T-helper 22 cell (primary cell): ENCODE data around the gene ANGPTL8.

Experiments
- DNase-seq: peaks from one replicate; pipeline ENCODE4 v3.0.0-alpha.2; 2020; ENCODE audit warnings: low read depth

The ANGPTL8 gene

GRCh38 chr19:11236324-11237301, 2.8 kb upstream of the ANGPTL8 start:
- no peak for DNase-seq

GRCh38 chr19:11237321-11237720, 2.1 kb upstream of the ANGPTL8 start:
- no peak for DNase-seq

GRCh38 chr19:11238041-11238440, 1.4 kb upstream of the ANGPTL8 start:
- no peak for DNase-seq

GRCh38 chr19:11238781-11239376, 540 bp upstream of the ANGPTL8 start:
- no peak for DNase-seq

- no peak for DNase-seq
Measured at GRCh38 chr19:11240008-11240444, 607 bp downstream of the ANGPTL8 start.

GRCh38 chr19:11242025-11242424, 2.6 kb downstream of the ANGPTL8 start:
- DNase-seq = no peak

GRCh38 chr19:11242864-11243797, 3.7 kb downstream of the ANGPTL8 start:
- peak; percentile 62 for DNase-seq

- no peak for DNase-seq
Measured at GRCh38 chr19:11243798-11244169, 4.4 kb downstream of the ANGPTL8 start.

- no peak for DNase-seq
Measured at GRCh38 chr19:11244846-11245589, 5.6 kb downstream of the ANGPTL8 start.

GRCh38 chr19:11246941-11247340, 7.5 kb downstream of the ANGPTL8 start:
- no peak for DNase-seq

GRCh38 chr19:11247391-11247790, 8.0 kb downstream of the ANGPTL8 start:
- DNase-seq = no peak

GRCh38 chr19:11247934-11248333, 8.5 kb downstream of the ANGPTL8 start:
- DNase-seq = no peak

- no peak for DNase-seq
Measured at GRCh38 chr19:11248852-11249251, 9.4 kb downstream of the ANGPTL8 start.

GRCh38 chr19:11251217-11251616, 11.8 kb downstream of the ANGPTL8 start:
- DNase-seq = no peak

- DNase-seq = no peak
Measured at GRCh38 chr19:11251650-11252314, 12.4 kb downstream of the ANGPTL8 start.

- DNase-seq = no peak
Measured at GRCh38 chr19:11252665-11253355, 13.4 kb downstream of the ANGPTL8 start.

GRCh38 chr19:11254666-11255065, 15.2 kb downstream of the ANGPTL8 start:
- DNase-seq = no peak

- DNase-seq = no peak
Measured at GRCh38 chr19:11256189-11256588, 16.8 kb downstream of the ANGPTL8 start.

- no peak for DNase-seq
Measured at GRCh38 chr19:11257846-11258380, 18.5 kb downstream of the ANGPTL8 start.

GRCh38 chr19:11260996-11261395, 21.6 kb downstream of the ANGPTL8 start:
- DNase-seq = no peak
